ENCODE data around the gene MORN5.

DNA sequence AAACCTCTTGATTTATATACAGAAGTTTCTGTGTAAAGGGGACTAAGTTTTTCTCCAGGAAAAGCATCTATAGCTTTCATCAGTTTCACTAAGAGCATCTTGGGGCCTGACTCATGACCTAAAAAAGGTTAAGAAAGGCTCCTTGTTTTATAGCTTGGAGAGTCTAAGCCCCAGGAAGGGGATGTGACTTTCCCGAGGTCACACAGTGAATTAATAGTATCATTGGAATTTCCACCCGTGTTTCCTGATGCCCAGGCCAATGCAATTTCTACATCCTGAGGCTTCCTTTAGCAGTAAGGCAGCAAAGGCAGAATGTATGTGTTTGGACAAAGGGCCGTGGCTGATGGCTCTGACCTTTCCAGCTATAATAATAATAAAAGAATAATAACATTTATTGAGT is 8.6 kb downstream of the MORN5 start:
- TF ChIP-seq GATA2 (IDR thresholded peaks at IDR 0.05; ENCODE audit: low read depth, low read length) (no peak), GATA3 (IDR thresholded peaks at IDR 0.05; ENCODE audit: low read depth, low read length) (no peak)

All from SH-SY5Y (cell line).